GM18951 (cell line): ENCODE data around the gene STIL.
"Not testable (repeated sequence)": the region's sequence is repeated elsewhere in the genome, so short reads cannot be mapped to it uniquely, and the experiment has no call there.

Source experiments
- POLR2A ChIP-seq: IDR thresholded peaks from 4 replicates; pipeline ENCODE4 v1.6.1; 2011; ENCODE audit warnings: mild to moderate bottlenecking; ENCODE audit not compliant: insufficient read length, insufficient read depth; ENCODE audit errors: extremely low read depth
- in situ Hi-C: fragments of 300-500 bp; cut with MboI; formaldehyde crosslinking; loops from one replicate; pipeline ENCODE4 v1.12.0; 2022; ENCODE audit warnings: low sequenced_read_pairs, mixed read lengths, inconsistent platforms; ENCODE audit not compliant: unreplicated experiment

STIL gene

GRCh38 chr1:47280142-47280541, 33.8 kb downstream of the STIL start:
- in situ Hi-C loops, result no loop called here
- TF ChIP-seq POLR2A, result no peak

DNA sequence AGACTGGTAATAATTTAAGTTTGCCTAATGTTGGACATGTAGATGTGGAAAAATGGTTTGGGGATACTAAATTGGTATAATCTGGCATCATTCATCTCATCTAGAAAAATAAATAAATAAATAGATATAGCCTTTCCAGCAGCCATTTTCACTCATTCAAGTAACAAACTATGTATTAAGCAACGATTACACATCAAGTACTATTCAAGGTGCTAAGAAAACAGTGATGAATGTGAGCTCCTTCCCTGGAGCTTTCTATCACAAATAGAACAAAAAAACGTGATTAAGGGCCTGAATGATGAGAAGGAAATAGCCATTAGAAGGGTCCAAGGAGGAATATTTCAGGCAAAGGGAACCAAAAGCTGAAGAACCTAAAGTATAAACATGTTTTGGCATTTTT, 37.1 kb downstream of the STIL start:
- in situ Hi-C loops, result no loop called here
- no peak for TF ChIP-seq POLR2A

DNA sequence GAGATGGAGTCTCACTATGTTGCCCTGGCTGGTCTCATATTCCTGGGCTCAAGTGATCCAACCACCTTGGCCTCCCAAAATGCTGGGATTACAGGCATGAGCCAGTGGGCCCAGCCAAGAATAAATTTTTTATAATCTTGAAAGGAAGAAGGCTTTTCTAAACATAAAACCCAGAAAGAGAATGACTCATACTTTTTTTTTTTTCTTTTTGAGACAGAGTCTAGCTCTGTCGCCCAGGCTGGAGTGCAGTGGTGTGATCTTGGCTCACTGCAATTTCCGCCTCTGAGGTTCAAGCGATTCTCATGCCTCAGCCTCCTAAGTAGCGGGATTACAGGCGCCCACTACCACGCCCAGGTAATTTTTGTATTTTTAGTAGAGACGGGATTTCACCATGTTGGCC, 38.1 kb downstream of the STIL start:
- in situ Hi-C loops, result not testable (repeated sequence)

DNA sequence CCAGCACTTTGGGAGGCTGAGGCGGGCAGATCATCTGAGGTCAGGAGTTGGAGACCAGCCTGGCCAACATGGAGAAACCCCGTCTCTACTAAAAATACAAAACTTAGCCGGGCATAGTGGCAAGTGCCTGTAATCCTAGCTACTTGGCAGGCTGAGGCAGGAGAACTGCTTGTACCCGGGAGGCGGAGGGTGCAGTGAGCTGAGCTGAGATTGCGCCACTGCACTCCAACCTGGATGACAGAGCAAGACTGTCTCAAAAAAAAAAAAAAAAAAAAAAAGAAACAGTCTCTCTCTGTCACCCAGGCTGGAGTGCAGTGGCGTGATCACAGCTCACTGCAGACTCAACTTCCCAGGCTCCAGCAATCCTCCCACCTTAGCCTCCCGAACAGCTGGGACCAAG, 48.4 kb downstream of the STIL start:
- in situ Hi-C loops, result loop anchor here (5.0 kb wide), 1 partner anchor 73 kb away; the partner anchor contains the start of gene PDZK1IP1

- in situ Hi-C loops, result no loop called here
- TF ChIP-seq POLR2A, result no peak
These were observed 51.0 kb downstream of the STIL start for GRCh38 chr1:47262787-47263413.

- in situ Hi-C loops, result no loop called here
- TF ChIP-seq POLR2A, result no peak
These were observed 56.7 kb downstream of the STIL start for GRCh38 chr1:47257224-47257623.

DNA sequence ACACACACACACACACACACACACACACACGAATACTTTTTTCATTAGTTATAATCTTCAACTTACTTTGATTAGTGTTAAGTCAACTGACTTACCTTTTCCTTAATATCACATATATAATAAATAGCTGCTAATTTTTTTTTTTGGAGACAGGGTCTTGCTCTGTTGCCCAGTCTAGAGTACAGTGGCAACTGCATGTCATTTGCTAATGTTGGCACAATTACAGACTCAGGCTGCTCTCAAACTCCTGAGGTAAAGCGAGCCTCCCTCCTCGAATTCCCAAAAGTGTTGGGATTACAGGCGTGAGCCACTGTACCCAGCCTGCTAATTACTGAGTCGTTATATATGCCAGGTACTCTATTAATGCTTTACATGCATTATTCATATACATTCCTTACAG, 61.2 kb downstream of the STIL start:
- TF ChIP-seq POLR2A, result no peak
- in situ Hi-C loops, result no loop called here

GRCh38 chr1:47252369-47252768, 61.6 kb downstream of the STIL start:
- TF ChIP-seq POLR2A, result no peak
- in situ Hi-C loops, result no loop called here

DNA sequence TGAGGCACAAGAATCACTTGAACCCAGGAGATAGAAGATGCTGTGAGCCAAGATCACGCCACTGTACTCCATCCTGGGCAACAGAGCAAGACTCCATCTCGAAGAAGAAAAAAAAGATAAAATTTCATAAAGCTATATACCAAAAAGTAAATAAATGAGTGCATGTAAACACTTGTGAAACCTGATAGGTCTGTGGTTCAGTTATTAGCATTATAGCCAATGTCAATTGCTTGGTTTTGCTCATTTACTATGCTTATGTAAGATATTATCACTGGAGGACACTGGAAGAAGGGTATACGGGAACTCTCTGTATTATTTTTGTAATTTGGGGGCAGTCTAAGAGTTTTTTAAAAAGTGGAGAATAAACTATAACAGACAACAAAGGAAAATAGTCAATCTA, 64.2 kb downstream of the STIL start:
- in situ Hi-C loops, result no loop called here
- no peak for TF ChIP-seq POLR2A

DNA sequence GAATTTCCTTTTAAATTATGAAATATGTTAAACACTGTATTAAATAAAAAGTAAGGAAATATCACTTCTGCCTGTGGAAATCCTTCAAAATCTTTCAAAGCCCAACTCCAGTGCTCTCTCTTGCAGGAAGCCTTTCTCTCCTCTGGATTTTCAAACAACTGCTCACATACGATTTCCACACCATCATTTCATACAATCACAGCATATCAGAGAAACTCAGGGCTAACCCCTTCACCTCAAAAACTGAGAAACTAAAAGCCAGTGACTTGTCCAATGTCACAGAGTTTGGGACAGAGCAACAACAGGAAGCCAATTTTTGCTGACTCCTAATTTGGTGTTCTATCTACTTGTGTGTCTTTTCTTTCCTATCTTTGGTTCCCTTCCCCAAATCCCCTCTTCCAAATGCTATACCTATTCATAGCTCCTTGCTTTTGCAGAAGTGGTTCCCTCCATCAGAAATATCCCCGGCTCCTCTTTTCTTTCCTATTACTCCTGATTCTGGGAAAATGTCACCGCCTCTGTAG, 69.5 kb downstream of the STIL start:
- in situ Hi-C loops, result no loop called here
- TF ChIP-seq POLR2A, result no peak

- in situ Hi-C loops, result no loop called here
- TF ChIP-seq POLR2A, result no peak
These were observed 70.0 kb downstream of the STIL start for GRCh38 chr1:47243910-47244309.

DNA sequence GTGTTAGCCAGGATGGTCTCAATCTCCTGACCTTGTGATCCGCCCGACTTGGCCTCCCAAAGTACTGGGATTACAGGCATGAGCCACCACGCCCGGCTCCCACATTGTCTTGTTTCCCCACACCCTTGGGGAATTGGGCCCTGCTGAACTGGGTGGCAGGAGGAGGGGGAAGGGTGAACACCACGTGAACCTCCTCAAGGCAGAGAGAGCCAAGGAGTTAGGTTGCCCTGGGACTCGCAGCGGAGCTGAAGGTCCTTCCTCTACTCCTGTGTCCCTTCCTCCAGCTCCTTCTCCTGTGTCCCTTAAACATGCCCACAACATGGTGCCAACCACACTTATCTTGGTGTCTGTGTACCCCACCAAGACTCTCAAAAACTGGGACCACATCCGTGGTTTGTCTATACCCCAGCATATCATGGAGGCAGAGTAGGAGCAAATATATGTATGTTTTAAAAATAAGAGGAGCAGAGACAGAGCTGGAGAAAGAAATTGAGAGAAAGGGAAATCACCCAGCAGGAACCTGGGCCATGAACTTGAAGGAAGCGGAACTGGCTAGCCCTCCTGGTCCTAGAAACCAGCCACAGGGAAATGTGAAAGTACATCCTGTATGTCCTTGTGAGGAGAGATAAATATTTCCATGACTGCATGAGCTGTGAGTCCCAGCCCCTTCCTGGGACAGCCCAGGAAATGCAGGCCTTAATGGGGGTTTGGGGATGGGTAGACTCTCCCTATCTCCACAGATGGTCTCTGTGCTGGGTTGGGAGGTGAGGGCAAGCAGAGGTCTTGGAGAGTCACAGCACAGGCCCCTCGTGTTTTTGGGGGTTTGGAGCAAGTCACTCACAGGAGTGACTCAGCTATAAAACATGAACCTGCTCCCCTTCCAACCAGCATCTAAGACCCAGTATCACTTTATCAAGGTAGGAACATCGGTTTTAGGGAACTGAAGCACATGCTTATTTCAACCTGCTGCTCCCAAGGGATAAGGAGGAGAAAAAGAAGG, 72.5 kb downstream of the STIL start:
- TF ChIP-seq POLR2A, result no peak
- in situ Hi-C loops, result no loop called here

- in situ Hi-C loops, result no loop called here
- no peak for TF ChIP-seq POLR2A
These were observed 74.9 kb downstream of the STIL start for GRCh38 chr1:47238935-47239592.
